GM19240 (cell line): ENCODE data around the gene UQCR11.

ENCODE experiments used
- DNase-seq: peaks from one replicate; pipeline ENCODE4 v3.0.0; 2011; ENCODE audit warnings: low spot score; ENCODE audit not compliant: insufficient read length

The UQCR11 gene

GRCh38 chr19:1569997-1570396 lies 35.3 kb downstream of the UQCR11 start:
- no peak for DNase-seq

- DNase-seq: peak; percentile 98
Observed at GRCh38 chr19:1568320-1569019, 36.8 kb downstream of the UQCR11 start, which contains the start of gene MEX3D. TSS of gene MEX3D (minus strand) at chr19:1568325. CDS start at chr19:1568058, 267 bp downstream.

- no peak for DNase-seq
Observed at GRCh38 chr19:1567848-1568227, 37.4 kb downstream of the UQCR11 start.

- DNase-seq: no peak
Observed at GRCh38 chr19:1567116-1567847, 38.0 kb downstream of the UQCR11 start.

- no peak for DNase-seq
Observed at GRCh38 chr19:1566392-1567115, 38.7 kb downstream of the UQCR11 start.

GRCh38 chr19:1563251-1563650 lies 42.0 kb downstream of the UQCR11 start:
- no peak for DNase-seq

- no peak for DNase-seq
Observed at GRCh38 chr19:1561236-1561842, 43.9 kb downstream of the UQCR11 start.

- DNase-seq: no peak
Observed at GRCh38 chr19:1560286-1560882, 44.9 kb downstream of the UQCR11 start.

GRCh38 chr19:1558552-1558951 lies 46.7 kb downstream of the UQCR11 start:
- no peak for DNase-seq

GRCh38 chr19:1556390-1557070 lies 48.7 kb downstream of the UQCR11 start:
- DNase-seq: no peak

GRCh38 chr19:1555487-1556389 lies 49.5 kb downstream of the UQCR11 start:
- no peak for DNase-seq

- no peak for DNase-seq
Observed at GRCh38 chr19:1554968-1555367, 50.3 kb downstream of the UQCR11 start.

GRCh38 chr19:1553415-1553814 lies 51.8 kb downstream of the UQCR11 start:
- DNase-seq: no peak

GRCh38 chr19:1551068-1552040 lies 53.9 kb downstream of the UQCR11 start:
- no peak for DNase-seq

- no peak for DNase-seq
Observed at GRCh38 chr19:1549332-1549945, 55.8 kb downstream of the UQCR11 start.
